EH (cell line): ENCODE results near the gene SHLD1.
A peak's percentile ranks its signal among the peaks of the same experiment; 100 is the strongest.
"Not testable (repeated sequence)": the region's sequence is repeated elsewhere in the genome, so short reads cannot be mapped to it uniquely, and the experiment has no call there.

ENCODE experiments used
- DNase-seq: peaks from one replicate; pipeline ENCODE4 v3.0.0-alpha.2; 2015; ENCODE audit warnings: low read depth

Gene SHLD1

DNA sequence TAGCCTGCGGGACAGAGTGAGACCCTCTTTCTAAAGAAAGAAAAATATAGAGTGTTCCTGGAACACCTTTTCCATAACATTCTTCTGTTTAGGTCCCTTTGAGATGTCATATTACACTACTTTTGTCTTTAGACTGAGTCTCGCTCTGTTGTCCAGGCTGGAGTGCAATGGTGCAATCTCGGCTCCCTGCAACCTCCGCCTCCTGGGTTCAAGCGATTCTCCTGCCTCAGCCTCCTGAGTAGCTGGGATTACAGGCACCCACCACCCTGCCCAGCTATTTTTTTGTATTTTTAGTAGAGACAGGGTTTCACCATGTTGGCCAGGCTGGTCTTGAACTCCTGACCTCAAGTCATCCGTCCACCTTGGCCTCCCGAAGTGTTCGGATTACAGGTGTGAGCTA, 31.2 kb downstream of the SHLD1 start:
- not testable (repeated sequence) for DNase-seq

DNA sequence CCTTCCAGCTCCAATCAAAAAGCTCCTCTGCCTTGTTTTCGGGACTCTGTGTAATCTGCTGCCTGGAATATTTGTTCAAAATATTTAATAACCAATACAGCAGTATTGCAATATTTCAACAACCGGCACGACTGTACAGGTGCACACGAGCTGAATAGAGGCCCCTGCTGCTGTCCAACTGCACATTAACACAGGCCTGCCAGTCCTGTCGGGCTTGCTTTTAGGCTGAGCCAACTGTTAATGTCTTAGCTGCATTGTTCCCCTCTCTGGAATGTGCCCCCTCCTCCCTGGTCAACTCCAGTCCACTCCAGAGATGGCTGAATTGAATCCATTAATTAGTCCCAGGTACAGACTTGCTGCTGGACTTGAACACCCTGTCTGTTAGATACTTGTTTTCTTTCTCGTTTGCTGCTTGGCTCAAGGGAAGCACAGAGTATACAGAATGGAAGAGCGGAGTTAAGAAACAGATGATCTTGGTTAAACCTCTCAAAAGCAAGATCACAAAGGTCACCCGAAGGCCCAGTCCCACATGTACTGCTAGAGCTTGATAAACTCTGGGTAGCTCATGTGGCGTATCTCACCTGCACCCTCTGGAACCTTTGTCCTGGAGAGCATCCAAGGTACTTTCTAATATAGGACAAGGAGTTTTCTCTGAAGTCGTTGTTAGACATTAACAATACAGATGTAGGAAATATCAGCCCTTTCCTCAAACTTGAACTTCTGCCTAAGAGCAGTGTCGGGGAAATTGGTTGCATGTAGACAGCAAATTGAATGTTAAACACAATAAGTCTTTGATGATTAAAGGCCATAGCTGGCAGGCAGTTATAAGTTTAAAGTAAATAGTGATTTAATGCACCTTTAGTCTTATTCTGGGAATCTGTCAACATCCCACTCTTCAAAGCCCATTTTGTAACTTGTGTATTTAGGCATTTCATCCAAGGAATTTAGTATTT, 31.9 kb downstream of the SHLD1 start:
- no peak for DNase-seq

DNA sequence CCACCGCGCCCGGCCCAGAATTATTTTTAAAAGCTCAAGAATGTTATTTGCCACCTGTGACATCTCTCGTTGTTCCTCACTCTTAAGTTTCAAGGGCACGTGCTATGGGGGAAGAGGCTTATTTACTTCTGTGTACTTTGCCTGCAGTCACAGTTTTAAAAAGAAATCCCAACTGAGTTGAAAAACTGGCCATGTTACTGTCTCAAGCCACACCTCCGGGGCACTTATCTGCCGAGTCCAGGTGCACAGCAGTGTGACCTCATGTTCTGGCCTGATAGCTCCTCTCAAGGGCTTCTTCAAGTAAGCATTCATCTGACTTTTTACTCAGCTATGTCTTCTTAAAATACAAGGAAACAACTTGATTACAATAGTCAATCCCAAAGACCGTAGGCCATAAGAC, 34.5 kb downstream of the SHLD1 start:
- DNase-seq: no peak

DNA sequence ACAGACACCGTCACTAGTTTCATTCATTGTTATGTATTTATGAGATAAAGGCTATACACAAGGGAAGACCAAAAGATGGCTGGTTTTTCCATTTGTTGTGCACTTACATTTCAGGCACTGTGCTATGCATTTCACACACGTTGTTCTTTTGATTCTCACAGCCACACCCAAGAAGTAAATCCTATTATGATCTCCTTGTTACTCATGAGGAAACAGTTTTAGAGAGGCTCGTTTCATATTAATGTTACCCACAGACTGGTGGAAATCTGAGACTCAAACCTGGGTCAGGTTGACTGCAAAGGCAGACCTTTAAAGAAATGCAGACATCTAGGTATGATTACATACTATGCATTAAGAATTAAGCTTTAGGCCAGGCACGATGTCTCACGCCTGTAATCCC, 34.9 kb downstream of the SHLD1 start:
- DNase-seq: no peak

DNA sequence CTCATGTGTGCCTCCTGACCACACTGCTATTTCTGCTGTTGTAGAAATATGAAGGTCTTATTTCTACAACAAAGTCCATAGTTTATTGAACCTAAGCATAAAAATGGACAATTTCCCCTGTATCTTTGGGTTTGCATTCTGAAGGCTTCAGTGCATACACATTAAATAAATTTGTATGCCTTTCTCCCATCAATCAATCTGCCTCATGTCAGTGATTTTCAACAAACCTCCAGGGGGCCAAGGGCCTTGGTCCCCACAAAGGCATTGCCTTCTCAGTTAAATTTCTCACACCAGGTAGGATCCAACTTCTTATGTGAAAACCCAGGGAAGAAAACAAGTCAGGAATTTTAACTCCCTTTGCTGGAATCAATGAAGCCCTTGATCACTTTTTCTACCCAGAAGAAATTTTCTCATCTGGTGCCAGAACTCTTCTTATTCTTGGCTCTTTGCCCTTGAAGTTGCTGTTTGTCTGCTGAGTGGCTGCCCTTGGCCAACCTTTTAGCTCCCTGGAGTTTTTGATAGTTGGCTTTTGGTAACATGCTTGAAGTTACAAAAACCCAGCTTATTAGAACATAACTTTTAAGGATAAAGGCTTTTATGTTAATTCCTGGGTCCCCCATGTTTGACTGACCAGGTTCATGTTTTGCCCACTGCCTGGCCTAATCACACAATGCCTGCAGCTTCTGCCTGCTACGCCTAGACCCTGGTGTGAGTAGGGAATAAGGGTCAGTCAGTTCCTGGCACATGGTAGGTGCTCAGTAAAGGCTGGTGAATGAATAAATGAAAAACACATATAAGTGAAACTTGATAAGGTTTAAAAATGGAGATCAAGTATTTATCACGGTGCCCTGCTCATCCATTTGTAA, 37.0 kb downstream of the SHLD1 start:
- DNase-seq: peak; percentile 59

DNA sequence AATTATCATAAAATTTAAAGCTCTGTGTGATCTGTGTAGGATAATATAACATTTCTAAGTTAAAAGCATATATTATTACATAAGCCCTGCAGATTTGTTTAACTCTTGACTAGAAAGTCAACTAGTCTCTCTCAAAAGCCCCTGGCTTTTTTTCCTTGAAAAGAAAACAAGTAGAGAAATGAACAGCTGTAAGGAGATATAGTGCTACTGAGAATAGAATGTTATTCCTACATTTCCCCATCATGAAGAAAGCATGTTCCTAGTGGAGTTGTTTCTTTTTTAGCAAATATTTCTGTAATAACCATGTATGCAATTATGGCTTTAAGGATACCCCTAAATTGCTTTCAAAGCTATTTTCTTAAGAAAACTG, 37.6 kb downstream of the SHLD1 start:
- DNase-seq: no peak

- peak; percentile 82 for DNase-seq
Measured at GRCh38 chr20:5788385-5788895, 38.2 kb downstream of the SHLD1 start.

DNA sequence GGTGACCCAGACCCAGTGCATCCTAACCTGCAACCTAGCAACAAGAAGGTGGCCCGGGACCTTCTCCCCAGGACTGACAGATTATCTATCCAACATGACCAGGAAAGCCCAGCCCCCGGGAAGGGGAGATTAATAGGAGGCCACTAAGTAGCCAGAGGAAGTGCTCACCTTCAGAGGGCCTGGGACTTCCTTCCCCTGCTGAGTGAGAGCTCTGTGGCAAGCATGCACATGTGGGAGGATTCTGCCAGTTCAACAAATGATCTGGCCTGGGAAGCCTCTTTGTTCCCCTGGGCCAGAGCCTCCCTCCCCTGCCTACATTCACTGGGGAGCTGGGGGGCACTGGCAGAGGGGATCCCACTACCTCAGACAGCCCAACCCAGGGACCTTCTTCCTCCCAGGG, 39.6 kb downstream of the SHLD1 start:
- no peak for DNase-seq

DNA sequence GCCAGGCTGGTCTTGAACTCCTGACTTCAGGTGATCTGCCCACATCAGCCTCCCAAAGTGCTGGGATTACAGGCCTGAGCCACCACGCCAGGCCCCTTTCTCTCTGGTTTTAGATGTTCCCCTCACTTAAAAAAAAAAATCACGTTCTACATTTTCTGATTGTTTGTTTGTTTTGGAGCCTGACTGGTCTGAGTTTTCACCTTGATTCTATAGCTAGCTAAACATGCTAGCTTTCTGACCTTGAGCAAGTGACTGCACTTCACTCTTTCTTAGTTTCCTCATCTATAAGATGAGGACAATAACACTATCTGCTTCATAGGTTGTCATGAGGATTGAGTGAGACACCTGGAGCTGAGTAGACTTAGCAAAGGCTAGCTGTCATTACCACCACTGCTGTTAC, 43.7 kb downstream of the SHLD1 start:
- no peak for DNase-seq

GRCh38 chr20:5796331-5797040, 46.3 kb downstream of the SHLD1 start:
- DNase-seq: no peak

- DNase-seq: no peak
Measured at GRCh38 chr20:5797165-5797564, 47.0 kb downstream of the SHLD1 start.

DNA sequence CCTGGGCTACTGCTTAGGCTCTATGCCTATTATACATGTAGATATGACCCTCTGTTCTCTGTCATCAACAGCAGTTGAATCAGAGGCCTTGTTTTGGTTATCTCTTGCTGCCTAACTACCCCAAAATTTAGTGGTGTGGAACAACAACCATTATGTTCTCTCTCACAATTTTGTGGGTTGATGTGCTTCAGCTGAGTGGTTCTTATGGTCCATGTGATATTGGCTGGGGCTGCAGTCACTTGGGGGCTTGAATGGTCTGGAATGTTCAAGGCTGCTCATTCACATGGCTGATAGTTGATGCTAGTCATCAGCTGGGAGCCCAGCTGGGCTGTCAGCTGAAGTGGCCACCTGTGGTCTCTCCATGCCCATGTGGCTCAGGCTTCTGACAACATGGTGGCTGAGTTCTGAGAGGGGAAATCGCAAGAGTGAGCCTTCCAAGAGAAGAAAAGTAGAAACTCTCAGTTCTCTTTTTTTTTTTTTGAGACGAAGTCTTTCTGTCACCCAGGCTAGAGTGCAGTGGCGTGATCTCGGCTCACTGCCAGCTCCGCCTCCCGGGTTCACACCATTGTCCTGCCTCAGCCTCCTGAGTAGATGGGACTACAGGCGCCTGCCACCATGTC, 47.8 kb downstream of the SHLD1 start:
- DNase-seq: no peak

DNA sequence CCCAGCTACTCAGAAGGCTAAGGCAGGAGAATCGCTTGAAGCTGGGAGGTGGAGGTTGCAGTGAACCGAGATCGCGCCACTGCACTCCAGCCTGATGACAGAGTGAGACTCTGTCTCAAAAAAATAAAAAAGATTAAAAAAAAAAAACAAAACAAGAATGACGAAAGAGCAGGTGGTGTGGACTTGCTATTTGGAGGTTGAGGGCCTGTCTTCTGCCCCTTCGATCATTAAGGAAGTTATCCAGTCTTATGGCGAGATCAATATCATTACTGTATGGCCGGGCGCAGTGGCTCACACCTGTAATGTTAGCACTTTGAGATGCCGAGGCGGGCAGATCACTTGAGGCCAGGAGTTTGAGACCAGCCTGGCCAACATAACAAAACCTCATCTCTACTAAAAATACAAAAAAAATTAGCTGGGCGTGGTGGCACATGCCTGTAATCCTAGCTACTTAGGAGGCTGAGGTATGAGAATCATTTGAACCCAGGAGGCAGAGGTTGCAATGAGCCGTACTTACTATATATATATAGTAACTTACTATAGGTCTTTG, 53.6 kb downstream of the SHLD1 start:
- not testable (repeated sequence) for DNase-seq

- DNase-seq: no peak
Measured at GRCh38 chr20:5806457-5807263, 56.5 kb downstream of the SHLD1 start.

GRCh38 chr20:5807431-5807830, 57.2 kb downstream of the SHLD1 start:
- DNase-seq: no peak

DNA sequence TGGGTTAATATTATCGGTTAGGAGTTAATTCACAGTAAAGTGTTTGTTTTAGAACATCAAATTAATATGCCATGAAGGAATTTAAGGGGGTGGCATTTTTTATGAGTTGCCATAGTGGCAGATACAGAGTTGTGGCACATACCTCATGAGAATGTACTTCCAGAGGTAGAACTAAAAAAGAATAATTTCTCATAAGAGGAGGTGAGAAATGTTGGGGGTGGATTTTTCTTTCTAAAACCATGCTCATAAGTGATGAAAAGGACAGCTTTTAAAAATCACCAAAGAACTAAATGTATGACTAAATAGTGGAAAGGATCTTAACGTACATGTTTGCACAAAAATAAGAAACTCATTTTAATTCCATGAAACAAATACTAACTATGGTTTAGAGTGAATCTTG, 58.7 kb downstream of the SHLD1 start:
- DNase-seq: no peak

DNA sequence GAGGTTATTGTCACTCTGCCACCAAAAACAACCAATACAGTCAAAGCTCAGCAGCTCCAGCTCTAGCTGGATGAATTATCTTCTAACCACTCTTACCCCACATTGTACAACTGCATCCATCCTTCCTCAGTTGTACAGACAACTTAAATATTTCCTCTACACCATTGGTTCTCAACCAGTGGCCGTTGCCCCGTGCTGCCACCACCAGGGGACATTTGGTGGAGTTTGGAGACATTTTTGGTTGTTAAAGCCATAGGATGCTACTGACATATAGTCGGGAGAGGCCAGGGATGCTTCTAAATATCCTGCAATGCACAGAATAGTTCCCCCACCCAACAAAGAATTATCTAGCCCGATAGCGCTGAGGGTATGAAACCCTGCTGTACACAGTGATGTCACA, 59.3 kb downstream of the SHLD1 start:
- DNase-seq: no peak

- no peak for DNase-seq
Measured at GRCh38 chr20:5810800-5811422, 60.7 kb downstream of the SHLD1 start.

DNA sequence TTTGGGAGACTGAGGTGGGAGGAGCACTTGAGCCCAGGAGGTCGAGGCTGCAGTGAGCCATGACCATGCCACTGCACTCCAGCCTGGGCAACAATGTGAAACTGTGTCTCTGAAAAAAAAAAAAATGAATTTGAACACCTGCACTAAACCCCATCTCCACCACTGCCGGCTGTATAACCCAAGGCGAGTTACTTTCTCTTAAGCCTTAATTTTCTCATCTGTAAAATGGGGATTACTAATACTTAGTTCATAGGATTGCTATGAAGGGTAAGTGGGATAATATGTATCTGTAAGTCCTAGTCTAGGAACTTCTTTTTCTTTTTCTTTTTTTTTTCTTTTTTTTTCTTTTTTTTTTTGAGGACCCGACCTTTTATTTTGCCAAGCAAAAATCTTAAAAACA, 61.5 kb downstream of the SHLD1 start:
- DNase-seq: no peak

GRCh38 chr20:5818346-5818681, 68.1 kb downstream of the SHLD1 start:
- no peak for DNase-seq
